SU-DHL-6 (cell line): ENCODE measurements around the gene FBXL20.

ENCODE experiments used
- H2AFZ ChIP-seq: fragments of 200-600 bp; sonication (generic); 2 replicates; pipeline ENCODE4 v1.6.1; 2014; ENCODE audit warnings: low read depth, mild to moderate bottlenecking, moderate library complexity, mixed read lengths, antibody characterized with exemption, low read length; ENCODE audit not compliant: severe bottlenecking
- H3F3A ChIP-seq: fragments of 200-600 bp; shearing (Covaris generic); 2 replicates; pipeline ENCODE4 v1.6.0; 2016; ENCODE audit warnings: antibody characterized with exemption, mild to moderate bottlenecking; ENCODE audit not compliant: insufficient read depth
- H3K27ac ChIP-seq: fragments of 200-600 bp; sonication (generic); 2 replicates; pipeline ENCODE4 v1.5.1; 2016; ENCODE audit warnings: low read depth, mild to moderate bottlenecking, low read length, moderate library complexity, mixed read lengths
- H3K27me3 ChIP-seq: fragments of 200-600 bp; sonication (generic), shearing (Covaris generic); 2 replicates; pipeline ENCODE4 v1.6.0; 2014; ENCODE audit warnings: mild to moderate bottlenecking, low read length
- H3K36me3 ChIP-seq: fragments of 200-600 bp; sonication (generic); 2 replicates; pipeline ENCODE4 v1.6.1; 2014; ENCODE audit warnings: mild to moderate bottlenecking, low read length, mixed read lengths
- H3K4me2 ChIP-seq: fragments of 300-600, 200-600 bp; shearing (Covaris generic), sonication (generic); 2 replicates; pipeline ENCODE4 v1.6.0; 2014; ENCODE audit warnings: low read length, low read depth, mild to moderate bottlenecking; ENCODE audit not compliant: poor library complexity, severe bottlenecking
- H3K4me3 ChIP-seq: fragments of 200-600 bp; sonication (generic); 2 replicates; pipeline ENCODE4 v1.5.1; 2014; ENCODE audit warnings: antibody characterized with exemption, low read length, mild to moderate bottlenecking, mixed read lengths; ENCODE audit not compliant: insufficient read depth, poor library complexity, severe bottlenecking
- H3K79me2 ChIP-seq: fragments of 200-600 bp; sonication (generic); 2 replicates; pipeline ENCODE4 v1.6.1; 2014; ENCODE audit warnings: mild to moderate bottlenecking, low read length, moderate library complexity; ENCODE audit not compliant: insufficient read depth
- H3K9ac ChIP-seq: fragments of 200-600 bp; sonication (generic); 2 replicates; pipeline ENCODE4 v1.7.0; 2014; ENCODE audit warnings: mild to moderate bottlenecking, low read length
- H3K9me2 ChIP-seq: fragments of 200-600 bp; sonication (generic); replicated peaks from 2 replicates; pipeline ENCODE4 v1.6.1; 2014; ENCODE audit warnings: low read length; ENCODE audit not compliant: insufficient read depth
- H3K9me3 ChIP-seq: fragments of 200-600 bp; sonication (generic); 2 replicates; pipeline ENCODE4 v1.6.1; 2014; ENCODE audit warnings: low read length, mixed read lengths; ENCODE audit not compliant: insufficient read depth
- H4K20me1 ChIP-seq: fragments of 200-600 bp; sonication (generic); 2 replicates; pipeline ENCODE4 v1.6.1; 2014; ENCODE audit warnings: low read depth, mild to moderate bottlenecking, antibody characterized with exemption, low read length, moderate library complexity, mixed read lengths
- EZH2phosphoT487 ChIP-seq: fragments of 200-600 bp; sonication (generic), shearing (Covaris generic); conservative IDR thresholded peaks from 2 replicates; pipeline ENCODE4 v1.6.1; 2018; ENCODE audit warnings: mild to moderate bottlenecking, antibody characterized with exemption, low read length, moderate library complexity, mixed read lengths
- TF ChIP-seq, protein P1 (sequence below): fragments of 200-600 bp; sonication (generic); IDR thresholded peaks from one replicate; pipeline ENCODE4 v1.5.1; 2017; ENCODE audit warnings: antibody characterized with exemption, mild to moderate bottlenecking, low read length, moderate library complexity; ENCODE audit not compliant: insufficient read depth, poor library complexity, severe bottlenecking

Gene FBXL20

DNA sequence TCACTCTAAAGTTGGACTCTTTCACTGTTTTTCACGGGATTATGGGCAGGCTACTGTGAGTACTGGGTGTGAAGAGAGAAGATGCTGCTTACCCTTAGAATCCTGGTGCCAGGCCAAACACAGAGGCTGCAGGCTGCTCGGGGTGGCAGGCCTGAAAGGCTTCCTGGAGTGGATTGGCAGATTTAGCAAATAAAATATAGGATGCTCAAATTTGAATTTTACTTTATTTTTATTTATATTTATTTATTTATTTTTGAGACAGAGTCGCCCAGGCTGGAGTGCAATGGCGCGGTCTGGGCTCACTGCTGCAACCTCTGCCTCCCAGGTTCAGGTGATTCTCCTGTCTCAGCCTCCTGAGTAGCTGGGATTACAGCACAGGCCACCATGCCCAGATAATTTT is 160.8 kb downstream of the FBXL20 start:
- Histone ChIP-seq H3K36me3 (no peaks in the 10 kb centered on the region), H3K9ac (no peak overlapping the region), H3F3A (no peaks in the 10 kb centered on the region), H3K27ac (no peak overlapping the region), H4K20me1 (no peaks in the 10 kb centered on the region), H3K27me3 (no peaks in the 10 kb centered on the region), H3K9me3 (no peaks in the 10 kb centered on the region), H2AFZ (no peak overlapping the region), H3K9me2 (no peaks in the 10 kb centered on the region), H3K4me3 (no peak overlapping the region), H3K4me2 (no peak overlapping the region), H3K79me2 (no peaks in the 10 kb centered on the region)
- TF ChIP-seq EZH2phosphoT487 = no peak
- TF ChIP-seq, protein P1, sequence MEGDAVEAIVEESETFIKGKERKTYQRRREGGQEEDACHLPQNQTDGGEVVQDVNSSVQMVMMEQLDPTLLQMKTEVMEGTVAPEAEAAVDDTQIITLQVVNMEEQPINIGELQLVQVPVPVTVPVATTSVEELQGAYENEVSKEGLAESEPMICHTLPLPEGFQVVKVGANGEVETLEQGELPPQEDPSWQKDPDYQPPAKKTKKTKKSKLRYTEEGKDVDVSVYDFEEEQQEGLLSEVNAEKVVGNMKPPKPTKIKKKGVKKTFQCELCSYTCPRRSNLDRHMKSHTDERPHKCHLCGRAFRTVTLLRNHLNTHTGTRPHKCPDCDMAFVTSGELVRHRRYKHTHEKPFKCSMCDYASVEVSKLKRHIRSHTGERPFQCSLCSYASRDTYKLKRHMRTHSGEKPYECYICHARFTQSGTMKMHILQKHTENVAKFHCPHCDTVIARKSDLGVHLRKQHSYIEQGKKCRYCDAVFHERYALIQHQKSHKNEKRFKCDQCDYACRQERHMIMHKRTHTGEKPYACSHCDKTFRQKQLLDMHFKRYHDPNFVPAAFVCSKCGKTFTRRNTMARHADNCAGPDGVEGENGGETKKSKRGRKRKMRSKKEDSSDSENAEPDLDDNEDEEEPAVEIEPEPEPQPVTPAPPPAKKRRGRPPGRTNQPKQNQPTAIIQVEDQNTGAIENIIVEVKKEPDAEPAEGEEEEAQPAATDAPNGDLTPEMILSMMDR = no peak

DNA sequence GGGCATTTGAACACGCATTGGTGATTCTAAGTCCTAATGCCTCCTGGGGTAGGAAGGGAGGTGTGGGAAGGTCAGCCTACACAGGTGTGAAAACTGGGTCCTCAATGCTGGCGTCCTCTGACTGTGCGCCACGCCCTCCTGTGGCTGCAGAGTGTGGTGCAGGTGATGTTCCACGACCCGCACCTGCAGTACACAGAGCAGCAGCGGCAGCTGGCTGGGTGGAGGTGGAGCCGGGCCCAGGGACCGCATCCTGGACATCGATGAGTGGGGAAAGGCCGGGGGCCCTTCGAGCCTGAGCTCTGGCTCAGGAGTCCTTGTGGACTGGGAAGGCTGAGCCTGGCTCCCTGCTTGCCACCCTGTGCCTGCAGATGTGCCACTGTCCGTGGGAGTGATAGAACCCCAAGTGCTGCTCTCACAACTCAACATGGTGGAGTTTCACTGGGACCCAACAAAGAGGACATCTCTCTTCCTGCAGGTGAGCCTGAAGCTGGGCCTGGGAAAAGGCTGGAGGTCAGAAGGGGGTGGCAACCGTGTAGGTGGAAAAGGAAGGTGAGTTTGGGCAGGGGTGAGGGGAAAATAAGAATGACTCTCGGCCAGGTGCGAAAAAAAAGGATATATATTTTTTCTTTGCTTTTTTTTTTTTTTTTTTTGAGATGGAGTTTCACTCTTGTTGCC is 161.6 kb downstream of the FBXL20 start:
- no peak overlapping the region for H3K27ac ChIP-seq
- H3F3A ChIP-seq = no peaks in the 10 kb centered on the region
- H2AFZ ChIP-seq = no peak overlapping the region
- H3K27me3 ChIP-seq = no peaks in the 10 kb centered on the region
- no peak overlapping the region for H3K9ac ChIP-seq
- no peak overlapping the region for H3K4me2 ChIP-seq
- H3K9me2 ChIP-seq = no peaks in the 10 kb centered on the region
- no peaks in the 10 kb centered on the region for H3K79me2 ChIP-seq
- H4K20me1 ChIP-seq = no peaks in the 10 kb centered on the region
- no peak overlapping the region for H3K4me3 ChIP-seq
- no peaks in the 10 kb centered on the region for H3K9me3 ChIP-seq
- H3K36me3 ChIP-seq = no peaks in the 10 kb centered on the region
- TF ChIP-seq, protein P1 = peak; percentile 69
- TF ChIP-seq EZH2phosphoT487 = no peak

DNA sequence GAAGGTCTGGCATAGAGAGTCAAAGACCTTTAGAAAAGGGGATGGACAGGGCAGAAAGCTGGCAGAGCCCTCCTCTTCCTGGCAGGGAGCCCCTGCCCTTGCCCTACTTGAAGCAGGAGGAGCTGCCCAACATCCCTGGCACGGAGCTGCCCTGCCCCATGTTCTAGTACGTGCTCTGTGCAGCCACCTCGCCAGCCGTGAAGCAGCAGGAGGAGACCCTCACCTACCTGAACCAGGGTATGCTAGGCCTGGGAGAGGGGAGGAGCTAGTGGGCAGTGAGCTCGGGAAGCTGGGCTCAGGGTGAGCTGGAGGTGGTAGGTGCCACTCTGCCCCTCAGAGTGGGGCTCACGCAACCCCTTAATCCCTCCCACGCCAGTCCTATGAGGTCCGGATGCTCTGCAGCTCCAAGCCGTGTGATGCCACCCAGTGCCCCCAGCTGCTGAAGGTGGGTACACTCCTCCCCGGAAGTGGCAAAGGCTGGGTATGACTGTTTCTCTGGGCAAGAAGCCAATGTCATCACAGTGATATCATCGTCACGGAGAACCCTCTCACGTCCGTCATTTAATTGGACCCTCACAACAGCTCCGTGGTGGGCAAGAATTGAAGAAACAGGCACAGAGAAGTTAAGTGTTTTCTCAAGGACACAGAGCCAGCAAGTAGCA is 163.0 kb downstream of the FBXL20 start:
- no peak overlapping the region for H3K27ac ChIP-seq
- no peaks in the 10 kb centered on the region for H3K36me3 ChIP-seq
- no peak overlapping the region for H3K9ac ChIP-seq
- H2AFZ ChIP-seq = no peak overlapping the region
- H3F3A ChIP-seq = no peaks in the 10 kb centered on the region
- no peaks in the 10 kb centered on the region for H3K27me3 ChIP-seq
- H3K79me2 ChIP-seq = no peaks in the 10 kb centered on the region
- H3K9me3 ChIP-seq = no peaks in the 10 kb centered on the region
- H4K20me1 ChIP-seq = no peaks in the 10 kb centered on the region
- no peak overlapping the region for H3K4me3 ChIP-seq
- H3K9me2 ChIP-seq = no peaks in the 10 kb centered on the region
- peak overlapping the region; percentile 37 for H3K4me2 ChIP-seq
- no peak for TF ChIP-seq EZH2phosphoT487
- TF ChIP-seq, protein P1 = no peak
